SKM-1 treated with dmso at 0.1 percent for 144 hours (cell line): ENCODE data around the gene ARGLU1.

Experiments used
- DNase-seq: peaks from one replicate; lab custom pipeline; 2025; ENCODE audit not compliant: unreplicated experiment; lab: John Stamatoyannopoulos, UW

Gene ARGLU1

GRCh38 chr13:106503730-106504453 lies 64.0 kb downstream of the ARGLU1 start:
- DNase-seq: no peak

- DNase-seq: no peak
Observed at GRCh38 chr13:106503272-106503671, 64.7 kb downstream of the ARGLU1 start.

- DNase-seq: no peak
Observed at GRCh38 chr13:106500445-106500844, 67.5 kb downstream of the ARGLU1 start.

- peak; percentile 88 for DNase-seq
Observed at GRCh38 chr13:106499896-106500295, 68.0 kb downstream of the ARGLU1 start.

GRCh38 chr13:106499113-106499512 lies 68.8 kb downstream of the ARGLU1 start:
- no peak for DNase-seq

- DNase-seq: no peak
Observed at GRCh38 chr13:106498571-106498970, 69.4 kb downstream of the ARGLU1 start.

GRCh38 chr13:106498158-106498557 lies 69.8 kb downstream of the ARGLU1 start:
- no peak for DNase-seq

- no peak for DNase-seq
Observed at GRCh38 chr13:106497079-106497478, 70.9 kb downstream of the ARGLU1 start.

GRCh38 chr13:106496072-106496997 lies 71.6 kb downstream of the ARGLU1 start:
- DNase-seq: no peak

- DNase-seq: no peak
Observed at GRCh38 chr13:106494936-106495335, 73.0 kb downstream of the ARGLU1 start.

GRCh38 chr13:106494506-106494905 lies 73.4 kb downstream of the ARGLU1 start:
- no peak for DNase-seq

- DNase-seq: peak; percentile 93
Observed at GRCh38 chr13:106493533-106494220, 74.3 kb downstream of the ARGLU1 start.

GRCh38 chr13:106492588-106493475 lies 75.1 kb downstream of the ARGLU1 start:
- DNase-seq: no peak

- DNase-seq: no peak
Observed at GRCh38 chr13:106491928-106492587, 75.9 kb downstream of the ARGLU1 start.
